Subcutaneous adipose tissue (tissue), 4 donors: ENCODE data around the gene NPIPB8. TPM values are rescaled to one million over a fixed set of nuclear protein-coding genes. Genes with fewer than 3 reads are reported as not detected.

ENCODE experiments used
- total RNA-seq, 4 donors: library from RNA; depleted of rRNA; stranded (reverse); fragments of >200 nt; gene quantifications; one replicate each; pipeline ENCODE4 v1.1.0, GENCODE V29; 2016
- TF ChIP-seq, protein P1 (sequence below): fragments of 450-650 bp; IDR thresholded peaks from one replicate; pipeline ENCODE4 v1.5.1; 2016; ENCODE audit warnings: low read depth, mild to moderate bottlenecking, control low read depth, antibody characterized with exemption, moderate library complexity

NPIPB8 gene
- total RNA-seq, 4 donors from 2014 or later: not detected

DNA sequence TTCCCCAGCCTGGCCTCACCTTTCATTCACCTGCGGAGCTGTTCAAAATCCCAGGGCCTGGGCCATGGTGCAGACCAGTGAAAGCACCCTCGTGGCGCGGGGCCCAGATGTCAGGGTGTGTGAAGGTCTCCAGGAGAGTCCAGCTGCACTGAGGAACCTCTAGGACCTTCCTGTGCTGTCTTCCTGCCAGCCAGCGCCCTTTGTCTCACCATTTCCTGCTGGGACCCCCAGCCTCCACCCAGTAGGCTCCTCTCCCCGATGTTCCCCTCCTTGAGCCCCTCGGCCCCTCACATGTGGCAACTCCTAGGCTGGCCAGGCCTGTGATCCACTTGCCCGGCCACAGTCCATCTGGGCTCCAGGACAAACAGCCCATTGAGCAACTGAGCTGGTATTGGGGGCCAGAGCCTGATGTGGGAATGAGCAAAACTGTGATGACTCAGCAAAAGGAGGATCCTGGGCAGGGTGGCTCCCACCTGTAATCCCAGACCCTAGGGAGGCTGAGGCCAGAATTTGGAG lies 41.7 kb upstream of the NPIPB8 start:
- TF ChIP-seq, protein P1, sequence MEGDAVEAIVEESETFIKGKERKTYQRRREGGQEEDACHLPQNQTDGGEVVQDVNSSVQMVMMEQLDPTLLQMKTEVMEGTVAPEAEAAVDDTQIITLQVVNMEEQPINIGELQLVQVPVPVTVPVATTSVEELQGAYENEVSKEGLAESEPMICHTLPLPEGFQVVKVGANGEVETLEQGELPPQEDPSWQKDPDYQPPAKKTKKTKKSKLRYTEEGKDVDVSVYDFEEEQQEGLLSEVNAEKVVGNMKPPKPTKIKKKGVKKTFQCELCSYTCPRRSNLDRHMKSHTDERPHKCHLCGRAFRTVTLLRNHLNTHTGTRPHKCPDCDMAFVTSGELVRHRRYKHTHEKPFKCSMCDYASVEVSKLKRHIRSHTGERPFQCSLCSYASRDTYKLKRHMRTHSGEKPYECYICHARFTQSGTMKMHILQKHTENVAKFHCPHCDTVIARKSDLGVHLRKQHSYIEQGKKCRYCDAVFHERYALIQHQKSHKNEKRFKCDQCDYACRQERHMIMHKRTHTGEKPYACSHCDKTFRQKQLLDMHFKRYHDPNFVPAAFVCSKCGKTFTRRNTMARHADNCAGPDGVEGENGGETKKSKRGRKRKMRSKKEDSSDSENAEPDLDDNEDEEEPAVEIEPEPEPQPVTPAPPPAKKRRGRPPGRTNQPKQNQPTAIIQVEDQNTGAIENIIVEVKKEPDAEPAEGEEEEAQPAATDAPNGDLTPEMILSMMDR: no peak

GRCh38 chr16:28596840-28597691 lies 40.8 kb upstream of the NPIPB8 start, which contains the start of gene SULT1A2:
Gene SULT1A2, minus strand, starts transcription at chr16:28597050. Its CDS starts 1,120 bp downstream, at chr16:28595930.
- TF ChIP-seq, protein P1: no peak

DNA sequence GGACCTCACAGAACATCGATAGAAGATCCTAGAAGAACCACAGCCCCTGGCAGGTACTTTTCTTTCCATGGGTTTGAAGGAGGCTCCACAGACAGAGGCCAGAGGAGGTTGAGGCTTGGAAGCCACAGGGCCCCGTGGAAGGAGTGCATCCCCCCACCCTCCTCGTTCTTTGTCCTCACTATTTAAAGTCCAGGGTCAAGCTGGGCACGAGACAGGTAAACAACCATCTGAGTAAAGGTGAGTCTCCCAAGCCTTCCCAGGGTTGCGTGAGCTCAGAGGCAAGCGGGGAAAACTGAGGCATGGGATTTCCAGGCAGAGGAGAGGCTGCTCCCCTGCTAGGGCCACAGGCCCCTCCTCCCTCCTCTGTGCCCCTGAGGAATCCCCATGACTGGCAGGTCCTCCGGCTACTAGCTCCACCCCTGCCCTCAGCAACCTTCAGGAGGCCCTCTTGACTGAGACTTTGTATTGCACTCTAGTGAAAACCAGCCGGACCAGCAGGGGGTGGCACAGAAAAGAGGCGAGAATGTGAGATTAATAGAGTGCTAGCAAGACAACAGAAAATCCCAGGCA lies 40.1 kb upstream of the NPIPB8 start:
- TF ChIP-seq, protein P1: no peak

DNA sequence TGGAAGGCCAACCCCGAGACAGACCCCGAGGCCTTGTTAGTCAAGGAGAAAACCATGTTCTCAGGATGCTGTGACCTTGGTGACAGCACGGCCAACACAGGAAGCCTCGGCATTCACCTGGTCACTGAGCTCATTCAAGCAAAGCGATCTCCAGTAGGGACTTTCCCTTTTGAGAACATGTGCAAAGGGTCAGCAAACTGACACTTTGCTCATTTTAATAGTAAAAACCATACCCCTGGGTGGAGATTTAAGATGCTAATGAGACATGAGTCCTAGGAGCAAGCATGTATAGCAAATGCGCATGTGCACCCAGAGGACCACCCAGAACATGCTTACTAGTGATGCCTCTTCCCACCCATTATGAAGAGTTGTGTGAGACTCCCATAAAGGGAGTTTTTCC lies 35.3 kb upstream of the NPIPB8 start:
- TF ChIP-seq, protein P1: no peak

- TF ChIP-seq, protein P1: no peak
These were observed 34.3 kb upstream of the NPIPB8 start for GRCh38 chr16:28603381-28604185.

- TF ChIP-seq, protein P1: no peak
These were observed 33.7 kb upstream of the NPIPB8 start for GRCh38 chr16:28604186-28604565.
